Thyroid gland (tissue), 4 donors: ENCODE results near the gene PACSIN1. TPM values are rescaled to one million over a fixed set of nuclear protein-coding genes. Genes with fewer than 3 reads are reported as not detected.

Experiments
- DNase-seq, 2 donors: peaks; one replicate each; pipeline ENCODE4 v3.0.0-alpha.2; 2019
- H3K27ac ChIP-seq, 3 donors: fragments of 200-600 bp; sonication (generic); 1 replicate in 2 of 3; 2 replicates in 1 of 3; pipeline ENCODE4 v1.5.1; 2016 to 2019; ENCODE audit warnings: mild to moderate bottlenecking in 1 of 3, moderate library complexity in 1 of 3
- H3K27me3 ChIP-seq: fragments of 200-600 bp; sonication (generic); one replicate; pipeline ENCODE4 v1.5.1; 2019
- H3K36me3 ChIP-seq, 2 donors: fragments of 200-600 bp; sonication (generic); one replicate each; pipeline ENCODE4 v1.5.1; 2016 to 2019
- H3K4me1 ChIP-seq, 2 donors: fragments of 200-600 bp; sonication (generic); one replicate each; pipeline ENCODE4 v1.5.1; 2017 to 2019
- H3K4me3 ChIP-seq, 3 donors: fragments of 200-600 bp; sonication (generic); replicated peaks in 1 of 3; 1 replicate in 2 of 3; 2 replicates in 1 of 3; pipeline ENCODE4 v1.5.1; 2016; ENCODE audit warnings: mild to moderate bottlenecking in 1 of 3
- H3K9me3 ChIP-seq: fragments of 200-600 bp; sonication (generic); one replicate; pipeline ENCODE4 v1.5.1; 2017
- POLR2A ChIP-seq, 2 donors: fragments of 450-650 bp; IDR thresholded peaks; one replicate each; pipeline ENCODE4 v1.6.1; 2017; ENCODE audit warnings: antibody characterized with exemption in 2 of 2, mild to moderate bottlenecking in 2 of 2, moderate library complexity in 1 of 2
- WGBS, 2 donors: methylation state at CpG; one replicate each; pipeline ENCODE4 v1.1.5; 2017; 5-methylcytosine and 5-hydroxymethylcytosine counted together
- intact Hi-C: fragments of 100-400 bp; cut with DNase I; formaldehyde crosslinking; loops from one replicate; pipeline ENCODE4 v1.15.1; 2023
- total RNA-seq, 4 donors: library from RNA; depleted of rRNA; stranded (reverse); fragments of >200 nt; gene quantifications; one replicate each; pipeline ENCODE4 v1.2.3, GENCODE V29; 2016
- TF ChIP-seq, protein P1 (sequence below), 6 experiments: fragments of 200-600 bp in 3 of 6; fragments of 450-650 bp in 3 of 6; sonication (generic) in 3 of 6; IDR thresholded peaks; one replicate each; pipeline ENCODE4 v1.5.1; 2016 to 2019; ENCODE audit warnings: antibody characterized with exemption in 6 of 6, mild to moderate bottlenecking in 2 of 6, inconsistent platforms in 1 of 6, moderate library complexity in 1 of 6

Gene PACSIN1
- total RNA-seq, 4 donors from 2014 or later, result 0.11 TPM; not detected in 3

DNA sequence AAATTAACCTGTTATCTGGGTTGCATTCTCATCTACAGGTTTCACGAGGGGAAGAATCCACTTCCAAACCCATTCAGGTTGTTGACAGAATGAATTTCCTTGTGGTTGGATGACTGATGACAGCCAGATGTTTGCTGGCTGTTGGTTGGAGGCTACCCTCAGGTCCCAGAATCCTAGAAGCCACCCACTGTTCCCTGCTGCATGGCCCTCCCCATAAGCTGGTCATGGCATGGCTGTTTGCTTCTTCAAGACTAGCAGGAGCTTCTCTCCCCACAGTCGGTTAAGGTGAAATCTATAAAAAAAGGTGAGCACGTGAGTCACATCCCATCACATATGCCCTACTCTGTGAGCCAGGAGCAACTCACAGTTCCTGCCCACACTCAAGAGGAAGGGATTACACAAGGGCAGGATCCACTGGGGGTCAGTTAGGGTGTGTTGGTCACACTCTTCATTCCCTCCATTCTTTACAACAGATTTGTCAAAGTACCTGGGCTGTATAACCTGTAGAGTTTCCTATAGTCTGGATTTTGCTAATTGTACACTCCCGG lies 20.5 kb upstream of the PACSIN1 start:
- DNase-seq, result no peak
- Histone ChIP-seq H3K36me3 (no peaks in the 10 kb centered on the region), H3K9me3 (no peaks in the 10 kb centered on the region), H3K4me1 (no peaks in the 10 kb centered on the region), H3K4me3 (no peak overlapping the region), H3K27ac (no peak overlapping the region), H3K27me3 (no peaks in the 10 kb centered on the region)
- 77 to 79% methylated on average over 4 of the region's 4 CpGs for WGBS, 2 donors
- no peak for TF ChIP-seq POLR2A (IDR thresholded peaks at IDR 0.05)
- TF ChIP-seq, protein P1, sequence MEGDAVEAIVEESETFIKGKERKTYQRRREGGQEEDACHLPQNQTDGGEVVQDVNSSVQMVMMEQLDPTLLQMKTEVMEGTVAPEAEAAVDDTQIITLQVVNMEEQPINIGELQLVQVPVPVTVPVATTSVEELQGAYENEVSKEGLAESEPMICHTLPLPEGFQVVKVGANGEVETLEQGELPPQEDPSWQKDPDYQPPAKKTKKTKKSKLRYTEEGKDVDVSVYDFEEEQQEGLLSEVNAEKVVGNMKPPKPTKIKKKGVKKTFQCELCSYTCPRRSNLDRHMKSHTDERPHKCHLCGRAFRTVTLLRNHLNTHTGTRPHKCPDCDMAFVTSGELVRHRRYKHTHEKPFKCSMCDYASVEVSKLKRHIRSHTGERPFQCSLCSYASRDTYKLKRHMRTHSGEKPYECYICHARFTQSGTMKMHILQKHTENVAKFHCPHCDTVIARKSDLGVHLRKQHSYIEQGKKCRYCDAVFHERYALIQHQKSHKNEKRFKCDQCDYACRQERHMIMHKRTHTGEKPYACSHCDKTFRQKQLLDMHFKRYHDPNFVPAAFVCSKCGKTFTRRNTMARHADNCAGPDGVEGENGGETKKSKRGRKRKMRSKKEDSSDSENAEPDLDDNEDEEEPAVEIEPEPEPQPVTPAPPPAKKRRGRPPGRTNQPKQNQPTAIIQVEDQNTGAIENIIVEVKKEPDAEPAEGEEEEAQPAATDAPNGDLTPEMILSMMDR (IDR thresholded peaks at IDR 0.05), result no peak
- intact Hi-C loops, result no loop called here

DNA sequence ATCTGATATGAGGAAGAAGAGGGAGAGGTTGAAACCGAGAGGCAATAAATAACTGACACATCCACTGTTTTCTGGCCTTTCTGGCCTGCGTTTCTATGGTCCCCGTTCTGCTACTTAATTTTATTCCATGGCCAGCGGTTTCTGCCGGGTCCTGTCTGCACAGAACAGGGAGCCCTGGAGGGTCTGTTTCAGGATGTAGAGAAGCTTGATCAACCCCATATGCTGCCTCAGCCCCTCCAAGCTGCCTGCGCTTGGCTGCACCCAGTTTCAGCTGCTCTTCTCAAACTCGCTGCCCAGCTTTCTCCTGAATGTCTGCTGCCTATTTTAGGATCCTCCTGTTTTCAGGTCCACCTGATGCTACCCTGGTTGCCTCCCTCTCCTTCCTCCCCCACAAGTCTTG lies 18.5 kb upstream of the PACSIN1 start:
- no peak for TF ChIP-seq POLR2A (IDR thresholded peaks at IDR 0.05)
- TF ChIP-seq, protein P1 (IDR thresholded peaks at IDR 0.05), result no peak
- 72 to 76% methylated on average over 7 of the region's 7 CpGs for WGBS, 2 donors

DNA sequence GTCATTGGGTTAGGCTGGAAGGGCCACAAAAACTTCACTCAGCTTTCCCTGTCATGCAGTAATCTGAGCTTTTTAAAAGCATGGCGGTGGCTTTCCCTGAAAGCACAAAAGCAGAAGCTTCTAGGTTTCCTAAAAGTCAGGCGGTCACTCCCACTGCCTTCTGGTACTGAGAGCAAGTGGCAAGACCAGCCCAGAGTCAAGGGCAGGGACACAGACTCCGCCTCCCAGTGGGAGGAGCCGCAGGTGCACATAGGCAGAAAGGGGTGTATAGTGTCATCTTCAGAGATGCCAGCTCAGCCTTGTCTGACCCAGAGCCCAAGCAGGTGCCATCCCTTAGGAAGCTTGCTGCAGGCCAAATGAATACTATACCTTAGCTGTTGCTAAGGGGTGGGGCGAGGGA lies 18.0 kb upstream of the PACSIN1 start:
- no peak overlapping the region for H3K27ac ChIP-seq
- DNase-seq, result no peak
- 68 to 69% methylated on average over 5 of the region's 5 CpGs for WGBS, 2 donors
- H3K27me3 ChIP-seq, result no peaks in the 10 kb centered on the region
- no peaks in the 10 kb centered on the region for H3K4me1 ChIP-seq
- H3K4me3 ChIP-seq, result no peak overlapping the region
- TF ChIP-seq, protein P1 (IDR thresholded peaks at IDR 0.05), result no peak
- TF ChIP-seq POLR2A (IDR thresholded peaks at IDR 0.05), result no peak
- no peaks in the 10 kb centered on the region for H3K9me3 ChIP-seq
- H3K36me3 ChIP-seq, result no peaks in the 10 kb centered on the region
- intact Hi-C loops, result no loop called here

More for the DNA sequence above, 18.5 kb upstream of the PACSIN1 start:
- intact Hi-C loops, result no loop called here
- H3K27me3 ChIP-seq, result no peaks in the 10 kb centered on the region
- DNase-seq, result no peak
- H3K36me3 ChIP-seq, result no peaks in the 10 kb centered on the region
- H3K4me1 ChIP-seq, result no peaks in the 10 kb centered on the region
- H3K27ac ChIP-seq, result no peak overlapping the region
- no peak overlapping the region for H3K4me3 ChIP-seq
- H3K9me3 ChIP-seq, result no peaks in the 10 kb centered on the region

DNA sequence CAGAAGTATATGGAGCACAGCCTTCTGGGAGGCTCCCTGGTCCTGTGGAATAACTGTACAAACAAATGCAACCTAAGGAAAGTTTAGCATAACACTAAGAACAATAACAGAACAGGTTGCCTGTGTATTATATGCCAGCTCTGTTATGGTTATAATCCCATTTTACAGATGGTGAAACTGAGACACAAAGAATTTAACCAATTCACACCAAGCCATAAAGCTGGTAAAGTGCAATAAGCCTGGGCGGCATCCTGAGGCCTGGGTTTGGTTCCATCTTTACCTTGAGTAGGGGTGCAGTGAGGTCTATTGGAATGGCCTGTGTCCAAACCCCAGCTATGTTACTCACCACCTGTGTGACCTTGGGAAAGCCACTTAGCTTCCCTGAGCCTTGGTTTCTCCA lies 14.7 kb upstream of the PACSIN1 start:
- no peaks in the 10 kb centered on the region for H3K4me1 ChIP-seq

DNA sequence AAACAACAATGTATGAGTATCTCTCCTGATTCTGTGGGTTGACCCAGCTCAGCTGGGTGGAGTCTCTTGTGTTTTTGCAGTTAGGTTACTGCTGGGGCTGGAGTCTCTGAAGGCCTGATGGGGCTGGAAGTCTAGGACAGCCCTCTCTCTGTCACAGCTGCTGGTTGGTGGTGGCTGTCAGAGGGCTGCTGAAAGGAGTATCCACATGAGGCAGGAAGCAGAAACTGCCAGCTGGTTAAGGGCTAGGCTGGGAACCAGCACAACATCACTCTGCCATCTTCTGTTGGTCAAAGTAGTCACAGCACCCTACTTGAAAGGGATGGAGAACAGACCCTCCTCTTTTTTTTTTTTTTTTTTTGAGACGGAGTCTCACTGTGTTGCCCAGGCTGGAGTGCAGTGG lies 10.0 kb upstream of the PACSIN1 start:
- no peak overlapping the region for H3K27ac ChIP-seq
- no peaks in the 10 kb centered on the region for H3K27me3 ChIP-seq
- H3K9me3 ChIP-seq, result no peaks in the 10 kb centered on the region
- no peak for DNase-seq
- no peaks in the 10 kb centered on the region for H3K36me3 ChIP-seq
- no peak overlapping the region for H3K4me3 ChIP-seq
- 87 to 94% methylated on average over 1 of the region's 1 CpG for WGBS, 2 donors
- no peaks in the 10 kb centered on the region for H3K4me1 ChIP-seq
- intact Hi-C loops, result no loop called here
- TF ChIP-seq, protein P1 (IDR thresholded peaks at IDR 0.05), result no peak
- TF ChIP-seq POLR2A (IDR thresholded peaks at IDR 0.05), result no peak

More for the DNA sequence above, 14.7 kb upstream of the PACSIN1 start:
- Histone ChIP-seq H3K27me3 (no peaks in the 10 kb centered on the region), H3K4me3 (no peak overlapping the region), H3K36me3 (no peaks in the 10 kb centered on the region), H3K9me3 (no peaks in the 10 kb centered on the region), H3K27ac (no peak overlapping the region)
- no peak for TF ChIP-seq POLR2A (IDR thresholded peaks at IDR 0.05)
- TF ChIP-seq, protein P1 (IDR thresholded peaks at IDR 0.05), result no peak
- 90 to 100% methylated on average over 1 of the region's 1 CpG for WGBS, 2 donors
- DNase-seq, result no peak
- intact Hi-C loops, result no loop called here
